Epithelial cell of esophagus (primary cell): ENCODE measurements around the gene BCKDHA.

Source experiments
- DNase-seq: peaks from one replicate; pipeline ENCODE4 v3.0.0; 2010; ENCODE audit warnings: low read depth
- H3K4me3 ChIP-seq: 2 replicates; pipeline ENCODE4 v1.5.1; 2011; ENCODE audit warnings: mild to moderate bottlenecking, low read length, control low read depth
- CTCF ChIP-seq: IDR thresholded peaks from 2 replicates; pipeline ENCODE4 v1.5.1; 2011; ENCODE audit warnings: low read depth, mild to moderate bottlenecking, low read length, control low read depth, inconsistent platforms; ENCODE audit not compliant: insufficient read depth; ENCODE audit errors: missing control alignments

The BCKDHA gene

GRCh38 chr19:41397086-41398049 is at the start of gene BCKDHA, which contains the start of gene EXOSC5:
TSS of gene BCKDHA (plus strand) at chr19:41397818. CDS start at chr19:41397828, 10 bp downstream.
TSS of gene EXOSC5 (minus strand) at chr19:41397359. CDS start at chr19:41397328, 31 bp downstream.
- no peak for TF ChIP-seq CTCF
- DNase-seq = peak; percentile 100

GRCh38 chr19:41350735-41351338 is 46.8 kb upstream of the BCKDHA start:
- no peak for TF ChIP-seq CTCF
- DNase-seq = no peak
- H3K4me3 ChIP-seq = peak overlapping the region; percentile 75

More at GRCh38 chr19:41397086-41398049, at the start of gene BCKDHA, which contains the start of gene EXOSC5:
- peak within 1 kb of the TSS; percentile 95 for H3K4me3 ChIP-seq

GRCh38 chr19:41351339-41352245 is 46.0 kb upstream of the BCKDHA start:
- no peak for TF ChIP-seq CTCF
- H3K4me3 ChIP-seq = peak overlapping the region; percentile 75
- DNase-seq = peak; percentile 70

GRCh38 chr19:41352279-41352608 is 45.4 kb upstream of the BCKDHA start:
- peak overlapping the region; percentile 75 for H3K4me3 ChIP-seq
- no peak for TF ChIP-seq CTCF
- no peak for DNase-seq

GRCh38 chr19:41352609-41353465 is 44.8 kb upstream of the BCKDHA start:
- peak; percentile 39 for TF ChIP-seq CTCF
- H3K4me3 ChIP-seq = peak overlapping the region; percentile 75
- DNase-seq = peak; percentile 62
